Chondrocyte (in vitro differentiated cells): ENCODE data around the gene THADA. TPM values are rescaled to one million over a fixed set of nuclear protein-coding genes. Genes with fewer than 3 reads are reported as not detected.

Experiments used
- DNase-seq: peaks from one replicate; pipeline ENCODE4 v3.0.0; 2021; ENCODE audit warnings: mixed read lengths, low spot score
- H3K27ac Mint-ChIP-seq: one replicate; pipeline ENCODE4 v1.8.0; 2021; ENCODE audit warnings: mild to moderate bottlenecking, moderate library complexity, mixed read lengths; ENCODE audit not compliant: unreplicated experiment
- H3K27me3 Mint-ChIP-seq: 2 replicates; pipeline ENCODE4 v1.8.0; 2021; ENCODE audit warnings: low read depth, mixed read lengths
- H3K36me3 Mint-ChIP-seq: 2 replicates; pipeline ENCODE4 v1.8.0; 2021; ENCODE audit warnings: low read depth, mixed read lengths
- H3K4me1 Mint-ChIP-seq: 2 replicates; pipeline ENCODE4 v1.8.0; 2021; ENCODE audit warnings: low read depth, mild to moderate bottlenecking, mixed read lengths
- H3K4me3 Mint-ChIP-seq: one replicate; pipeline ENCODE4 v1.8.0; 2021; ENCODE audit warnings: mild to moderate bottlenecking, moderate library complexity, mixed read lengths; ENCODE audit not compliant: unreplicated experiment
- H3K9me3 Mint-ChIP-seq: 2 replicates; pipeline ENCODE4 v1.8.0; 2021; ENCODE audit warnings: low read depth, mixed read lengths
- total RNA-seq: library from RNA; stranded (reverse); gene quantifications from 3 replicates; pipeline ENCODE4 v1.2.1, GENCODE V29; 2021
- TF ChIP-seq, protein P1 (sequence below): fragments of 200-600 bp; sonication (generic); IDR thresholded peaks from 2 replicates; pipeline ENCODE4 v1.5.0; 2021; ENCODE audit warnings: antibody characterized with exemption, mild to moderate bottlenecking, moderate library complexity

THADA gene
- total RNA-seq, 1 donor from 2014 or later = 28.4 TPM

DNA sequence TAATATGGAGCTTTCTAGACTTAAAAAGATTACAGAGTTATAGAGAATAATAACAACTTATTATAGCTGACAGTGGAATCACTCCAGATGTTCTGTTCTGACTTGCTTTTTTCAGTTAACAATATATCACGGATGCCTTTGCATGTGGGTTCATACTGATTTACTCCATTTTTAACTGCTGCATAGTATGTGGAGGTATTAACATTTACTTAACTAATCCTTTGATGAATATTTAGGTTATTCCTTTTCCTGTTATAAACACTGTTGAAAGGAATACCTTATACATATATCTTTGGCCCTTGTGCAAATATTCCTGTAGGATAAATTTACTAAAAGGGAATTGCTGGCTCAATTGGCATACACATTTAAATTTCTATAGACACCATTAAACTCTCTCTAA lies 336.3 kb downstream of the THADA start:
- H3K9me3 Mint-ChIP-seq = no peaks in the 10 kb centered on the region
- peaks cover 37% of the 10 kb centered on the region for H3K4me1 Mint-ChIP-seq
- H3K27ac Mint-ChIP-seq = no peak overlapping the region
- H3K36me3 Mint-ChIP-seq = peaks cover 6% of the 10 kb centered on the region
- no peak for DNase-seq
- H3K27me3 Mint-ChIP-seq = no peaks in the 10 kb centered on the region
- no peak overlapping the region for H3K4me3 Mint-ChIP-seq
- TF ChIP-seq, protein P1, sequence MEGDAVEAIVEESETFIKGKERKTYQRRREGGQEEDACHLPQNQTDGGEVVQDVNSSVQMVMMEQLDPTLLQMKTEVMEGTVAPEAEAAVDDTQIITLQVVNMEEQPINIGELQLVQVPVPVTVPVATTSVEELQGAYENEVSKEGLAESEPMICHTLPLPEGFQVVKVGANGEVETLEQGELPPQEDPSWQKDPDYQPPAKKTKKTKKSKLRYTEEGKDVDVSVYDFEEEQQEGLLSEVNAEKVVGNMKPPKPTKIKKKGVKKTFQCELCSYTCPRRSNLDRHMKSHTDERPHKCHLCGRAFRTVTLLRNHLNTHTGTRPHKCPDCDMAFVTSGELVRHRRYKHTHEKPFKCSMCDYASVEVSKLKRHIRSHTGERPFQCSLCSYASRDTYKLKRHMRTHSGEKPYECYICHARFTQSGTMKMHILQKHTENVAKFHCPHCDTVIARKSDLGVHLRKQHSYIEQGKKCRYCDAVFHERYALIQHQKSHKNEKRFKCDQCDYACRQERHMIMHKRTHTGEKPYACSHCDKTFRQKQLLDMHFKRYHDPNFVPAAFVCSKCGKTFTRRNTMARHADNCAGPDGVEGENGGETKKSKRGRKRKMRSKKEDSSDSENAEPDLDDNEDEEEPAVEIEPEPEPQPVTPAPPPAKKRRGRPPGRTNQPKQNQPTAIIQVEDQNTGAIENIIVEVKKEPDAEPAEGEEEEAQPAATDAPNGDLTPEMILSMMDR = no peak

DNA sequence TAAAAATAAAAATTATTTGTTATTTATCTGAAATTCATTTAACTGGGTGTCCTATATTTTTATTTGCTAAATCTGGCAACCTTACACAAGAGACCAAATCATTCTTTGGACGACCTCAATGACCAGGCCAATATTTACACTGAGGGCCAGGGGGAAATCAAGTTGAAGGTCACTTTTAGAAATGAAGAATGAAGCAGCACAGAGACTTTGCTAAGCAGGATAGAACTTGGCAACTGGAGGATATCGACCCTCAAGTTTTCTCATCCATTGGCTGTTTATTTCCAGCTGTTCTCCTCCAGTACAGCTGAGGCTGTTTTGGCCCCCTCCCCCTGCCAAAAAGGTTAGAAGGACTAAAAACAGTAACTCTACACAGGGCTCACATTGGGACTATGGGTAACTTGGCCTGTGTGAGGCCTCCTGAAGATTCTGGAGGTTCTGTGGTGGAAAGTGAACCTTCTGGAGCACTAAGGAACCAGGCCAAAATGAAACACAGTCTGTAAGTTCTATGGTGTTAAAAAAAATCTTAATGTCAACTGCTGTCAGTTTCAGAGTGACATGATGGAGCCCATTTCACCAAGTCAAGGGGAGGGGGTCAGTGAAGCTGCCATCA lies 337.2 kb downstream of the THADA start:
- Mint-ChIP-seq H3K27me3 (no peaks in the 10 kb centered on the region), H3K4me1 (peaks cover 36% of the 10 kb centered on the region), H3K27ac (no peak overlapping the region), H3K36me3 (peaks cover 8% of the 10 kb centered on the region), H3K4me3 (no peak overlapping the region), H3K9me3 (no peaks in the 10 kb centered on the region)
- DNase-seq = no peak
- TF ChIP-seq, protein P1 = no peak

DNA sequence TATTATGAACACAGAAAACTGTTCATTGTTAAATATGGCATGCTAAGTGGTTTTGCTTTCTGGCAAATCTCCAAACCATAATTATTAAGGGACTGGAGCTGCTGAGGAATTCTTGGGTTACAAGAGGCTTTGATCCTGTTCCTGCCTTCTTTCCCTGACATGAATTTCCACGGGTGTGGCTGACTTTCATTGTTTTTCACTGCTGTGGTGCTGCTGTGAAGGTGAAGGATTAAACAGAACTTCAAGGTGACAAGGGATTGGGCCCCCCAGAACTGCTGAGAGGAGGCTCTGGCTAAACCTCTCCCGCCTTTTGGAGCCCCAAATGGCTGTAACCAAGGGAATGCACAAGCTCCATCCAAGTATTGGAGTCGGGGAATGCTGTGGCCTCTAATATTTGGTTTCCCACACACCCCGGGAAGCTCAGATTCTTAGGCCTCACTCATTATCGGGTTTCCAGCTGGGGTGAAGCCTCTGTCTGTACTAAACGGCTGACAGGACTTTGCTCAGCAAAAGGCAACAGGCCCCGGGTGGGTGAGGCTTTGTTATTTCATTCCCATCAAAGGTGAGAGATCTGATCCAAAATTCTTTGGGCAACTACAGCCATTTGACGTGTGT lies 340.4 kb downstream of the THADA start:
- H3K27me3 Mint-ChIP-seq = no peaks in the 10 kb centered on the region
- no peak overlapping the region for H3K27ac Mint-ChIP-seq
- H3K36me3 Mint-ChIP-seq = peaks cover 4% of the 10 kb centered on the region
- no peak for DNase-seq
- peaks cover 23% of the 10 kb centered on the region for H3K4me1 Mint-ChIP-seq
- H3K9me3 Mint-ChIP-seq = no peaks in the 10 kb centered on the region
- TF ChIP-seq, protein P1 = no peak
- no peak overlapping the region for H3K4me3 Mint-ChIP-seq

DNA sequence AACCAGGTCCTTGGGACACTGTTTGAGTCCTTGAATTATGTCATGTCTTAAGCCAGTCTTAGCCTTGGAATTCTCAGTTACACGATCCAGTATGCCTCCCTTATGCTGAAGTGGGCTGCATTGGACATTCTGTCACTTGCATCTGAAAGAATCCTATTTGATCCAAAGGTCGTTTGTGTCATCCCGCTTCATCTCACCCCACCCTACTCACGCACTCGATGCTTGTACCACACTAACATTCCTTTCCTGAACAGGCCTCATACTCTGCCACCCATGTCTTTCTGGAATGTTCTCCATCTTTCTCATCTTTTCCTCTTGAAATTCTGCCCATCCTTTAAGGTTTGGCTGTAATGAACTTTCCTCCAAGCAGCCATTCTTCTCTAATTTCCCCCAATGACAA lies 341.5 kb downstream of the THADA start:
- Mint-ChIP-seq H3K36me3 (peaks cover 4% of the 10 kb centered on the region), H3K27me3 (no peaks in the 10 kb centered on the region), H3K4me1 (peaks cover 28% of the 10 kb centered on the region), H3K4me3 (no peak overlapping the region), H3K9me3 (no peaks in the 10 kb centered on the region), H3K27ac (no peak overlapping the region)
- TF ChIP-seq, protein P1 = no peak
- no peak for DNase-seq

DNA sequence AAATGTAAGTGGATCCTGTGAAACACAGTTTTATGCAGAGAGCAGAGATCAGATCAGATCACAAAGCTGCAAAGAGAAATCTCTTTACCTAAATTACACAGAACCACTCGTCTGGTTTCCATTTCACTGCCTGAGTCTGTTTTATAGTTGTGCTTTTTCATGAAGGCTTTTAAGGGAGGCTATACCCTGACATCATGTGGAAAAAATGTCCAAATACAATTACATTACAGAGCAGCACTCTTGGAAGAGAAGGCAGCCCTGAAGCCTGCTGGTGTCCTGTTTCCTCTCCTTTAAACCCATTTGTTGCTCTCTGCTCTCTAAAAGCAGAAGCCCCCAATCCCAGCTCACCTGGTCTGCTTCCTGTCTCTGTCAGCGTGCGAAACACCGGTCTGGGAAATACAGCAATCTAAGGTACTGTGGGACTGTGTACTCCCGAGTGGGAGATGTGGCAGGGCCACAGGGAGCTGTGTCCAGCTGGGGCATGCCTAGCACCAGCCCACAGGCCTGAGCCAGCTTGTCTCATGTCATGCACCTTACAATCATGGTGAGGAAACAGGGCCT lies 344.6 kb downstream of the THADA start:
- no peak overlapping the region for H3K27ac Mint-ChIP-seq
- no peaks in the 10 kb centered on the region for H3K9me3 Mint-ChIP-seq
- TF ChIP-seq, protein P1 = peak; percentile 52
- no peak overlapping the region for H3K4me3 Mint-ChIP-seq
- H3K36me3 Mint-ChIP-seq = peaks cover 7% of the 10 kb centered on the region
- H3K27me3 Mint-ChIP-seq = no peaks in the 10 kb centered on the region
- H3K4me1 Mint-ChIP-seq = peaks cover 28% of the 10 kb centered on the region
- no peak for DNase-seq
